LNCaP clone FGC (cell line): ENCODE results near the gene CNDP2.

Experiments used
- DNase-seq: peaks from one replicate; pipeline ENCODE4 v3.0.0-alpha.2; 2011; ENCODE audit warnings: low read depth
- H3K4me3 ChIP-seq: 2 replicates; pipeline ENCODE4 v1.5.1; 2011; ENCODE audit warnings: mild to moderate bottlenecking, low read depth, low read length, control low read depth
- TF ChIP-seq, protein P1 (sequence below): IDR thresholded peaks from 2 replicates; pipeline ENCODE4 v1.5.1; 2012; ENCODE audit warnings: mild to moderate bottlenecking; ENCODE audit not compliant: control insufficient read depth, insufficient read depth; ENCODE audit errors: extremely low read depth

The CNDP2 gene

GRCh38 chr18:74515620-74516231 is 19.6 kb downstream of the CNDP2 start:
- H3K4me3 ChIP-seq: no peak overlapping the region
- no peak for DNase-seq
- TF ChIP-seq, protein P1, sequence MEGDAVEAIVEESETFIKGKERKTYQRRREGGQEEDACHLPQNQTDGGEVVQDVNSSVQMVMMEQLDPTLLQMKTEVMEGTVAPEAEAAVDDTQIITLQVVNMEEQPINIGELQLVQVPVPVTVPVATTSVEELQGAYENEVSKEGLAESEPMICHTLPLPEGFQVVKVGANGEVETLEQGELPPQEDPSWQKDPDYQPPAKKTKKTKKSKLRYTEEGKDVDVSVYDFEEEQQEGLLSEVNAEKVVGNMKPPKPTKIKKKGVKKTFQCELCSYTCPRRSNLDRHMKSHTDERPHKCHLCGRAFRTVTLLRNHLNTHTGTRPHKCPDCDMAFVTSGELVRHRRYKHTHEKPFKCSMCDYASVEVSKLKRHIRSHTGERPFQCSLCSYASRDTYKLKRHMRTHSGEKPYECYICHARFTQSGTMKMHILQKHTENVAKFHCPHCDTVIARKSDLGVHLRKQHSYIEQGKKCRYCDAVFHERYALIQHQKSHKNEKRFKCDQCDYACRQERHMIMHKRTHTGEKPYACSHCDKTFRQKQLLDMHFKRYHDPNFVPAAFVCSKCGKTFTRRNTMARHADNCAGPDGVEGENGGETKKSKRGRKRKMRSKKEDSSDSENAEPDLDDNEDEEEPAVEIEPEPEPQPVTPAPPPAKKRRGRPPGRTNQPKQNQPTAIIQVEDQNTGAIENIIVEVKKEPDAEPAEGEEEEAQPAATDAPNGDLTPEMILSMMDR: no peak

- DNase-seq: no peak
- TF ChIP-seq, protein P1: no peak
- no peak overlapping the region for H3K4me3 ChIP-seq
Observed at GRCh38 chr18:74516271-74517235, 20.4 kb downstream of the CNDP2 start.

DNA sequence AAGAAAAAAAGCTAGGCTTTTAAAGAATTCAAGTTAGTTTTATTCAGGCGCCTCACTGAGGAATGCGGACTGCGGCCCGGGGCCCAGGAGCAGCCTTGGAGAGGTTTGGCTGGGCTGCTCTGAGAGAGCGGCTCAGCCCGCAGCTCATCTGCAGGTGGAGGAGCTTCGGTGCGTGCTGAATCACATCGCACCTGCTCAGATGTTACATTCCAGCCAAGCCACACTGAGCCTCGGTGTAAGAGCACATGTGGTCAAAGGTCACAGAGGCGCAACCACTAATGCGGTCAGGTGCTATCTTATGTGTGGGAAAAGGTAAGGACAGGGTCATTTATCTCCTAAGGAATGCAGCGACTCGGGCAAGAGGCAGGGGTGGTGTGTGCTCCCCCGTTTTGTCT is 21.1 kb downstream of the CNDP2 start:
- H3K4me3 ChIP-seq: no peak overlapping the region
- TF ChIP-seq, protein P1: no peak
- DNase-seq: no peak

DNA sequence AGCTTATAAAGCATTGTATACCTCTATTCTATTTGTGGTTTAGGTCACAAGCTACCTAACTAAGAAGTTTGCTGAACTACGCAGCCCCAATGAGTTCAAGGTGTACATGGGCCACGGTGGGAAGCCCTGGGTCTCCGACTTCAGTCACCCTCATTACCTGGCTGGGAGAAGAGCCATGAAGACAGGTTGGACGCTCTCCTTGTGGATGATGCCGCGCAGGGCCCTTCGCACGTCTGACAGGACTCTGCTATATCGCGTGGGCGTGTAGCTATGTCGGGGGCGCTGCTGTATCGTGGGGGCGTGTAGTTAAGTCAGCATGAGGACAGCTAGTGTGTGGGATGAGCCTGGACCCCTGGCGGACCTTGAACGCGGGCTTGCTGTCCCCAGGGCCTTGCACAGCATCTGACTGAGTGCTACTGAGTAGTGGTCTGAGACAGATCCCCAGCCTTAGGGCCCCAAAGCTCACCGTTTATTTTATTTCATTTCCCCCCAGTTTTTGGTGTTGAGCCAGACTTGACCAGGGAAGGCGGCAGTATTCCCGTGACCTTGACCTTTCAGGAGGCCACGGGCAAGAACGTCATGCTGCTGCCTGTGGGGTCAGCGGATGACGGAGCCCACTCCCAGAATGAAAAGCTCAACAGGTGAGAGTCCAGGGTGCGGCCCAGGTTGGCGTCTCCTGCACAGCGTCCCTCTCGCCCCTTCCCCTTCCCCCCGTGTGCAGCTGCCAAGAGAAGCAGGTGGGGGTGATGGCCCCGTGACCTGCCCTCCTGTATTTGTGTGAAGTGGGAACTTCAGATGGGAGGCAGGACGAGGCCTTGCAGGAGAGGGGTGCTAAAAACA is 22.5 kb downstream of the CNDP2 start:
- no peak overlapping the region for H3K4me3 ChIP-seq
- DNase-seq: no peak
- TF ChIP-seq, protein P1: no peak

DNA sequence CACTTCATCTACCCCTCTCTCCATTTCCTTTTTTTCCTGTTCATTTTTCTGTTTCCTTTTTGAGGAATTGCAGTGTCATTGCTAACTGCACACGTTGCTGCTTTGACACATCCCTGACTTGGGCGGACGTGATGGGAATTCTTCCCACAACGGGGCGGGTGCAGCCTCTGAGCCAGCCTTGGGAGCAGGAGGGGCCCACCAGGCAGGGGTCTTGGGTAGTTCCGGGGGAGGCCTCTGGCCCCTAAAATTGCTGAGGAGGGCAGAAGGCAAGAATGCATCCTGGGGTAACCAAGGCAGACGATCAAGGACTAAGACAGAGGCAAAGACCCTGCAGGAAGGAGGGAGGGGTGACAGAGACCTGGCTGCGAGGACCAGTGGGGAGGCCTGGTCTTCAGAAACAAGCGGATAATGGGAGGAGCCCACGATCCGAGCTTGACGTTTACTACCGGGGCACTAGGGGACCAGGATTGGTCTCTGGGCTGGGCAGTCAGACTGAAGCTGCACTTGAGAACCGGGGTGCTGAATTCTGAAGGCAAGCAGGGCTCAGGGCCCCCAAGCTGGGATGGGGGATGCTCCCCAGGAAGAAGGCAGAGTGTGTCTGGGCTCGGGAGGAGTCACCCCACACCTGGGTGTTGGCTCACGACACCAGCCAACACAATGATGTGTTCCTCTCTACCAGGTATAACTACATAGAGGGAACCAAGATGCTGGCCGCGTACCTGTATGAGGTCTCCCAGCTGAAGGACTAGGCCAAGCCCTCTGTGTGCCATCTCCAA is 23.3 kb downstream of the CNDP2 start:
- H3K4me3 ChIP-seq: no peak overlapping the region
- TF ChIP-seq, protein P1: no peak
- no peak for DNase-seq
